IPS DF 4.7 (cell line): ENCODE measurements around the gene ASNS.

Source experiments
- DNase-seq: peaks from one replicate; pipeline ENCODE4 v3.0.0-alpha.2; 2013; ENCODE audit warnings: low spot score; ENCODE audit errors: extremely low read depth

ASNS gene

GRCh38 chr7:97844036-97844435, 28.2 kb downstream of the ASNS start:
- DNase-seq = no peak

GRCh38 chr7:97842772-97843345, 29.3 kb downstream of the ASNS start:
- DNase-seq = no peak

- no peak for DNase-seq
Measured at GRCh38 chr7:97842006-97842405, 30.2 kb downstream of the ASNS start.

- DNase-seq = peak; percentile 51
Measured at GRCh38 chr7:97835296-97836138, 36.7 kb downstream of the ASNS start.

- no peak for DNase-seq
Measured at GRCh38 chr7:97819161-97819560, 53.0 kb downstream of the ASNS start.

- DNase-seq = no peak
Measured at GRCh38 chr7:97818066-97818663, 54.0 kb downstream of the ASNS start.
